GM19467 (cell line): ENCODE results near the gene ABCB8.

Experiments
- ATAC-seq: cut with Tn5 transposase; IDR thresholded peaks from one replicate; pipeline ENCODE4 v1.9.1; 2021; ENCODE audit warnings: mild to moderate bottlenecking, moderate library complexity; ENCODE audit not compliant: unreplicated experiment

Gene ABCB8

GRCh38 chr7:151083071-151083823 is 55.0 kb downstream of the ABCB8 start, which contains the start of gene TMUB1:
Gene TMUB1 (minus strand): TSS chr7:151083493. CDS start chr7:151082563, 930 bp downstream.
- peak; percentile 33 for ATAC-seq

- ATAC-seq: no peak
Measured at GRCh38 chr7:151083824-151084160, 55.5 kb downstream of the ABCB8 start.

- no peak for ATAC-seq
Measured at GRCh38 chr7:151085329-151085690, 57.1 kb downstream of the ABCB8 start.

- peak; percentile 43 for ATAC-seq
Measured at GRCh38 chr7:151085691-151086620, 57.7 kb downstream of the ABCB8 start, which contains the start of gene AGAP3. Gene AGAP3 (plus strand): TSS chr7:151086475. CDS start chr7:151086742, 267 bp downstream.

DNA sequence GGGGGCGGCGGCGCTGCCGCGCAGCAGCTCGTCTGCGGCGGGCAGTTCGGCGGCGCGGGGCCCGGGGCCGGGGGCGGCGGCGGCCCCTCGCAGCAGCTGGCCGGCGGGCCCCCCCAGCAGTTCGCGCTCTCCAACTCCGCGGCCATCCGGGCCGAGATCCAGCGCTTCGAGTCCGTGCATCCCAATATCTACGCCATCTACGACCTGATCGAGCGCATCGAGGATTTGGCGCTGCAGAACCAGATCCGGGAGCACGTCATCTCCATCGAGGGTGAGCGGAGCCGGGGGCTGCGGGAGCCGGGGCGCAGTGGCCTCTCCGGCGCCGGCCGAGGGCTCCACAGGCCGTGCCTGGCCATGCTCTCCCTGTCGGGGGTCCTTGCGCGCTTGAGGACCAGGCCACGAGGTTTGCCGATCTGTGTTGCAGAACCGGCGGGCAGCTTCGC is 58.6 kb downstream of the ABCB8 start:
- no peak for ATAC-seq

DNA sequence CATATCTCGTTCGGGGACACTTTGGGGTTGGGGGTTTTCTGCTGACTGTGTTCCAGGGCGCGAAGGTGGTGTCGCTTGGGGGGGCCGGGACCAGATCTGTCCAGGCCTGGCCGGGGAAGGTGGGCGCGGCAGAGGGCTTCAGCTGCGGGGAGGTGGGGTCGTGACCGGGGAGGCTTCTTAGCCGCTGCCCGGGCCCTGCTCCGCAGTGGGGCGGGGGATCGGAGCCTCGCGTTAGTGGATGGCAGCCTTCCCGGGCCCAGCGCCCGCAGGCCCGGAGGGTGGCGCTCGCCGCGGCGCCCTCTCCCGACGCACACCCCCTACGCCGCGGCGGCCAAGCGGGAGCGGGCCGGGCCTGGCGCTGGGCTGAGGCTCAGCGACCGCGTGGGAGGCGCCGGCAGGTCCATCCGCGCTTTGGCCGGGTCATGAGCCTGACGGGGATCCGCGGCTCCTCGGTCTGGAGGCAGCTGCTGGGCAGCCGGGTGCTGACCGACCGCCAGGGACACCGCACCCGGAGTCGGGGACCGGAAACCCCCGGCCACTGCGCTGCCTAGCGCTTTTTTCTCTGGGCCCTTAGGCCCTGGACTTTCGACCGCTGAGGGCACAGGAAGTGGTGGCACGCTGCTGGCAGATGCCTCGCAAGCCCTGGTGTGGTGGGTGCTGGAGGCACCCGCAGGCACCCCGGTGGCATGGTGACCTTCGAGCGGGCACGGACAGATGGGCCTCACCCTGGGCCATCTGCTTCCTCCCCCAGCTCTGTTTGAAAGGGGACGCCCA is 59.2 kb downstream of the ABCB8 start:
- no peak for ATAC-seq

DNA sequence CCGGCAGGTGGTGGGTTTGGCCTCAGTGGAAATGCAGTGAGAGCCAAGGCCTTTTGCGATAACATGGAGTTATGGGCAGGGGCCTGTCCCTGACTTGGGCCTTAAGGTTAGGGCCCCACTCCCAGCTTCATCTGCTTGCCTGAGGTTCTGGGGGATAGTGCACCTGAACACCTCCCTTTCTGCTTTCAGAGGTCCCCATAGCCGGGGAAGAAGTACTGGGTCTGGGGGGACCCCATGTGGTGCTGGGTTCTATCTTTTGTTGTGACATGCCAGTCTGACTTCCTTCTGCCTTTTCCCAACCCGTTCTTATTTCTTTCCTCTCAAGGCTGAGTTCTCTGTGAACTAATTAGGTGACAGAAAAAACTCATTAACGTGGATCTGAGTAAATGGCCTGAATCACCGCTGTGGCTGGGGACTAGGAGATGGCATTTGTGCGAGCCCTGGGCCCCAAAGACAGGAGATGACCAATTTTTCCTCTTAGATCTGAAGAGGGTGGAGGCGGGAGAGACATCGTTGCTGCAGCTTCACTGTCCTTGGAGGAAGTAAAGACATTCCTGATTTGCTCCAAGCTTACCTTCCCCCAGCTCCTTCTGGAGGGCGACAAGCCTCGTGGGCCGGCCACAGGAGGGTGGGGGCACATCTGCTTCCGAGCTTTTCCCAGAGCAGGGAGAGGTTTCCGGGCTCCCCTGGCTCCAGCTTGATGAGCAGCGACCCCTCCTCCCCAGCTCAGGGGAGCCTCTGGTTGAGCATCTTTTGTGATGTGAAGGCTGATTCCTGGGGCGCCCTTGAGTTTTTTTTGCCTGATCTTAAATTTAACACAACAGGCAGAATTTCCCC is 60.0 kb downstream of the ABCB8 start:
- ATAC-seq: no peak

DNA sequence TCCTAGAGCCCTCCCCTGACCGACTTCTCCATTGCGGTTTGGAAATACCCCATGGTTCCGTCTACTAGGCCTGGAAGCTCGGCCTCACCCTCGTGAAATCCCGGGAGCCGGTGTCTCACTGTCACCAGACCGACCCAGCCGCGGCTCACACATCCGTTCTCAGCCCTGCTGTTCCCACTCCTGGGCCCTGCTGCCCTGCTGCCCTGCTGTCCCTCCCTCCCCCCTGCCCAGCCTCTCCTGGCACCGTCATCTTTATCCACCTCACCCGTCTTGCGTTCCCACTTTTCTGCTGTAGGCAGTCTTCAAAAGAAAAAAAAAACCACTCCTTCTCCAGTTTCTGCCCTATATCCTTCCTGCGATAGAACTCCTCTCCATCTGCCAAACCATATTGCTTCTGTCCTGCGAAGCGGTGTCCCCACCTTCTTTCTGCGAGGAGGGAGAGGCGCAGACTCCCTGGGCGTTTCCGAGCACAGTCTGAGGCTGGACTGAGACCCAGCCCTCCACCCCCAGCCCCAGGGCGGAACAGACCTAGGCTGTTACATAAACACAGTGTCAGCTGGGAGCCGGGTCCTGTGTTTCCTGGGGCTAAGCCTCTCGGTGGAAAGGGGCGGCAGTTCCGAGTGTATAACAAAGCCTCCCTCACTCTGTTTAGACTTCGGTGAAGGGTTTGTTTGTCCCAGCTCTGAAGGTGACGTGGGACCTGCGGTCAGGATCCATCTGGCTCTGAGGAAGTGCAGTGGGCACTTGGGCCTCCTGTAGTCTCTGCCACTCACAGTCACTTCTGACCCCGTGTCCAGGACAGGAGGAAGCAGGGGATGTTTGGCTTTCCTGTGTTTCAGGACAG is 60.8 kb downstream of the ABCB8 start:
- ATAC-seq: no peak

GRCh38 chr7:151089893-151090730 is 61.9 kb downstream of the ABCB8 start:
- no peak for ATAC-seq

DNA sequence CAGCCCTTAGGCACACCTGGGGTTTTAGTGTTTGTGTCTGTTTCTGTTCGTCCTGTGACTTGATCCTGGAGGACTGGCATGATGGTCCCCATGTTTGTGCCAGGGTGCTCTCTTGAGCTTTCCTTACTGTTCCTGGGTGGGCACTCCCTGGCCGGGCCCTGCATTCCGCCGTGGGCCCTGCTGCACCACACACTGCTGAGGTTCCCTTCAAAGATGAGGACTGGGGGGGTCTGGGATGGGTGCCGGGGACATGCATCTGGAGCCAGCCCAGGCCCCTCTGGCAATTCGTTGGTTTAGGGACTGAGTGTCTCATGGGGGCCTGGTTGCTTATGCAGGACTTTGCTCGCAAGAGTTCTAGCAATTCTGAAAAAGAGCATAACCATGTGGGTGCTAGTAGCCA is 62.8 kb downstream of the ABCB8 start:
- no peak for ATAC-seq

GRCh38 chr7:151091431-151091830 is 63.2 kb downstream of the ABCB8 start:
- no peak for ATAC-seq

- ATAC-seq: no peak
Measured at GRCh38 chr7:151091988-151092387, 63.7 kb downstream of the ABCB8 start.

DNA sequence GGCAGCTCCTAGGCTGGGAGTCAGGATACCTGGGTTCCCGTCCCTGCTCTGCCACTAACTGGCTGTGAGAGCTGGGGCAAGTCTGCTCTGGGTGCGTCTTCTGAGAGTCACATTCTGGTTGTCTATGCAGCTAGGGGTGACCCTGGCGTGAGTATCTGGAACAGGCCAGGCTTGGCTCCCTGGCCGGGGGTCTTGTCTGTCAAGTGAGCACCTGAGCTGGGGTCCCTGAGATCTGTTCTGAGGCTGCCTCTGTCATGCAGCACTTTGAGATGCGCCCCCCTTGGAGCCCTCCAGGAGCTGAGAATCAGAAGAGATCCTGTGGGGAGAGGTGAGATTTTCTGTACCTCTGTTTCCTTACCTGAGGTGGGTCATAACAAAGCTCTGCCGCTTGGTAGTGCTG is 65.5 kb downstream of the ABCB8 start:
- no peak for ATAC-seq

GRCh38 chr7:151094675-151095074 is 66.4 kb downstream of the ABCB8 start:
- ATAC-seq: no peak

GRCh38 chr7:151095123-151095797 is 67.0 kb downstream of the ABCB8 start:
- no peak for ATAC-seq

GRCh38 chr7:151095828-151096475 is 67.7 kb downstream of the ABCB8 start:
- no peak for ATAC-seq
